MM.1S (cell line): ENCODE measurements around the gene ZNF891.

Experiments
- EZH2 ChIP-seq: fragments of 300-600 bp; sonication (generic); optimal IDR thresholded peaks from 2 replicates; pipeline ENCODE3; 2017; ENCODE audit warnings: low read depth, mild to moderate bottlenecking, antibody characterized with exemption, low read length, mixed read lengths
- EZH2phosphoT487 ChIP-seq: fragments of 300-600 bp; sonication (generic); IDR thresholded peaks from 2 replicates; pipeline ENCODE4 v1.6.1; 2018; ENCODE audit warnings: antibody characterized with exemption, low read length
- TF ChIP-seq, protein P1 (sequence below): fragments of 300-600 bp; sonication (generic); IDR thresholded peaks from 2 replicates; pipeline ENCODE4 v1.5.1; 2016; ENCODE audit warnings: antibody characterized with exemption, low read length, mixed read lengths

DNA sequence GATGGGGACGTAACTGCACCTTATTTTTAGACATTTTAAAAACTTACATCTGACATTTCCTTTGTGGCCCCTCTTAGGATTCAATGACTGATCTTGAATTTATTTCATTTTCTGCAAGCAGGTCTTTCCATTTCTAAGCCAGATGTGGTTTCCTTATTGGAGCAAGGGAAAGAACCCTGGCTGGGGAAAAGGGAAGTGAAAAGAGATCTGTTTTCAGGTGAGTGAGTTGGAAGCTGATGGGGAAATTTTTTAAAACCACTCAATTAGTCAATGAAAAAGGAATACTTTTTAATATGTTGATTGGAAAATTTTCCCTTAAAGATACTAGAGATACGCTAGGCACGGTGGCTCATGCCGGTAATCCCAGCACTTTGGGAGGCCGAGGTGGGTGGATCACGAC is 46.7 kb downstream of the ZNF891 start:
- no peak for TF ChIP-seq EZH2
- TF ChIP-seq, protein P1, sequence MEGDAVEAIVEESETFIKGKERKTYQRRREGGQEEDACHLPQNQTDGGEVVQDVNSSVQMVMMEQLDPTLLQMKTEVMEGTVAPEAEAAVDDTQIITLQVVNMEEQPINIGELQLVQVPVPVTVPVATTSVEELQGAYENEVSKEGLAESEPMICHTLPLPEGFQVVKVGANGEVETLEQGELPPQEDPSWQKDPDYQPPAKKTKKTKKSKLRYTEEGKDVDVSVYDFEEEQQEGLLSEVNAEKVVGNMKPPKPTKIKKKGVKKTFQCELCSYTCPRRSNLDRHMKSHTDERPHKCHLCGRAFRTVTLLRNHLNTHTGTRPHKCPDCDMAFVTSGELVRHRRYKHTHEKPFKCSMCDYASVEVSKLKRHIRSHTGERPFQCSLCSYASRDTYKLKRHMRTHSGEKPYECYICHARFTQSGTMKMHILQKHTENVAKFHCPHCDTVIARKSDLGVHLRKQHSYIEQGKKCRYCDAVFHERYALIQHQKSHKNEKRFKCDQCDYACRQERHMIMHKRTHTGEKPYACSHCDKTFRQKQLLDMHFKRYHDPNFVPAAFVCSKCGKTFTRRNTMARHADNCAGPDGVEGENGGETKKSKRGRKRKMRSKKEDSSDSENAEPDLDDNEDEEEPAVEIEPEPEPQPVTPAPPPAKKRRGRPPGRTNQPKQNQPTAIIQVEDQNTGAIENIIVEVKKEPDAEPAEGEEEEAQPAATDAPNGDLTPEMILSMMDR: no peak
- TF ChIP-seq EZH2phosphoT487: no peak
